ENCODE measurements around the gene SLC35B2. TPM values are rescaled to one million over a fixed set of nuclear protein-coding genes. Genes with fewer than 3 reads are reported as not detected.

The SLC35B2 gene
- total and polyA plus RNA-seq, 9 of the 15 experiments (the other 6 are each of a cell fraction or from before 2014, with no cell fraction given) = 14.5 to 59.1 (median 47.1) TPM

- Histone ChIP-seq H3K27me3 (ENCODE audit: control insufficient read depth in 2 of 2, insufficient read depth in 2 of 2, low read length in 2 of 2) (no peaks in the 10 kb centered on the region), H3K9me1 (ENCODE audit: control insufficient read depth, insufficient read depth, low read length) (no peaks in the 10 kb centered on the region), H2AFZ (ENCODE audit: low read depth, low read length) (no peak overlapping the region), H3K9ac (ENCODE audit: insufficient read depth in 1 of 2, low read depth in 2 of 2, low read length in 2 of 2) (peak overlapping the region in 1 of 2 experiments; percentile 23; a peak in 1 of 4 replicates), H3K27ac (ENCODE audit: extremely low read depth, low read depth, low read length) (no peak overlapping the region), H3K4me2 (ENCODE audit: insufficient read depth, low read length) (no peak overlapping the region), H3K79me2 (ENCODE audit: control insufficient read depth, insufficient read depth, low read length) (no peaks in the 10 kb centered on the region), H3K36me3 (ENCODE audit: control insufficient read depth, insufficient read depth, low read length) (peaks cover 47% of the 10 kb centered on the region), H3K4me1 (replicated peaks in 1 of 2; ENCODE audit: control insufficient read depth in 2 of 2, insufficient read depth in 2 of 2, low read length in 2 of 2) (peaks cover 16 to 33% of the 10 kb centered on the region in 2 experiments; a peak in 4 of 5 replicates), H3K4me3 (no peak overlapping the region), H4K20me1 (replicated peaks; ENCODE audit: control insufficient read depth, insufficient read depth, low read length) (no peaks in the 10 kb centered on the region), H3K9me3 (replicated peaks; ENCODE audit: control insufficient read depth, insufficient read depth, low read depth, low read length) (no peaks in the 10 kb centered on the region)
- ATAC-seq (no peak), DNase-seq (ENCODE audit: extremely low read depth in 1 of 4, low spot score in 3 of 4) (no peak), FAIRE-seq (no peak)
- in situ Hi-C loops (cut with MboI) (loop anchor here (5.0 kb wide), 1 partner anchor 63 kb away; no protein-coding TSS in a partner anchor), intact Hi-C loops (cut with micrococcal nuclease) (no loop called here)
- TF ChIP-seq NRF1 (conservative IDR thresholded peaks at IDR 0.05 in 1 of 2, IDR thresholded peaks at IDR 0.05 in 1 of 2) (peak; percentile 27 to 51; a peak in 2 of 4 replicates), MEIS2 (IDR thresholded peaks at IDR 0.05; ENCODE audit: partially characterized antibody) (no peak)
- TF ChIP-seq, protein P1, sequence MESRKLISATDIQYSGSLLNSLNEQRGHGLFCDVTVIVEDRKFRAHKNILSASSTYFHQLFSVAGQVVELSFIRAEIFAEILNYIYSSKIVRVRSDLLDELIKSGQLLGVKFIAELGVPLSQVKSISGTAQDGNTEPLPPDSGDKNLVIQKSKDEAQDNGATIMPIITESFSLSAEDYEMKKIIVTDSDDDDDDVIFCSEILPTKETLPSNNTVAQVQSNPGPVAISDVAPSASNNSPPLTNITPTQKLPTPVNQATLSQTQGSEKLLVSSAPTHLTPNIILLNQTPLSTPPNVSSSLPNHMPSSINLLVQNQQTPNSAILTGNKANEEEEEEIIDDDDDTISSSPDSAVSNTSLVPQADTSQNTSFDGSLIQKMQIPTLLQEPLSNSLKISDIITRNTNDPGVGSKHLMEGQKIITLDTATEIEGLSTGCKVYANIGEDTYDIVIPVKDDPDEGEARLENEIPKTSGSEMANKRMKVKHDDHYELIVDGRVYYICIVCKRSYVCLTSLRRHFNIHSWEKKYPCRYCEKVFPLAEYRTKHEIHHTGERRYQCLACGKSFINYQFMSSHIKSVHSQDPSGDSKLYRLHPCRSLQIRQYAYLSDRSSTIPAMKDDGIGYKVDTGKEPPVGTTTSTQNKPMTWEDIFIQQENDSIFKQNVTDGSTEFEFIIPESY (CRISPR knock-in tag; IDR thresholded peaks at IDR 0.05) = peak; percentile 67
- no TSS peak for BruUV-seq (replicated peaks)
- WGBS (ENCODE audit: insufficient coverage, low coverage, missing lambda C conversion rate) = 76% methylated on average over 6 of the region's 6 CpGs
- POLR2A ChIA-PET = interaction anchor here (1.1 to 6.0 kb wide), 4 partner anchors 12 to 62 kb away, joined by 3 to 90 read pairs (median 28); partner anchors contain the start of genes HSP90AB1, SLC29A1 and SLC35B2
- CTCF ChIA-PET (ENCODE audit: low intra/inter-chr PET ratio) = interaction anchor here (3.3 kb wide), 1 partner anchor 63 kb away, joined by 26 read pairs; no protein-coding TSS in a partner anchor
Observed at GRCh38 chr6:44235269-44235668, 22.1 kb downstream of the SLC35B2 start.

Measured in K562 (cell line).